Measurements from ENCODE around the gene TBX2.

DNA sequence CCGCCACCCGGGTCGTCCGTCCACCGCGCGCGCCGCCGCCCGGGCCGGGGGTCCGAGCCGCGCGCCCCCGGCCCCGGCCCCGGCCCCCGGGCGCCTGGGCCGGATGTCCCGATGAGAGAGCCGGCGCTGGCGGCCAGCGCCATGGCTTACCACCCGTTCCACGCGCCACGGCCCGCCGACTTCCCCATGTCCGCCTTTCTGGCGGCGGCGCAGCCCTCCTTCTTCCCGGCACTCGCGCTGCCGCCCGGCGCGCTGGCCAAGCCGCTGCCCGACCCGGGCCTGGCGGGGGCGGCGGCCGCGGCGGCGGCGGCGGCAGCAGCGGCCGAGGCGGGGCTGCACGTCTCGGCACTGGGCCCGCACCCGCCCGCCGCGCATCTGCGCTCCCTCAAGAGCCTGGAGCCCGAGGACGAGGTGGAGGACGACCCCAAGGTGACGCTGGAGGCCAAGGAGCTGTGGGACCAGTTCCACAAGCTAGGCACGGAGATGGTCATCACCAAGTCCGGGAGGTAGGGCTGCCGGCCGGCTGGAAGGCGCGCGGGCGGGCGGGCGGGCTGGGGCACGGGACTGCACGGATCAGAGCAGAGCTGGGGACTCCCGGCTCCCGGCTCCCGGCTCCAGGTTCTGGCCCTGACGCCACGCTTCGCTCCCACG, 548 bp downstream of the TBX2 start:
- TF ChIP-seq, protein P1, sequence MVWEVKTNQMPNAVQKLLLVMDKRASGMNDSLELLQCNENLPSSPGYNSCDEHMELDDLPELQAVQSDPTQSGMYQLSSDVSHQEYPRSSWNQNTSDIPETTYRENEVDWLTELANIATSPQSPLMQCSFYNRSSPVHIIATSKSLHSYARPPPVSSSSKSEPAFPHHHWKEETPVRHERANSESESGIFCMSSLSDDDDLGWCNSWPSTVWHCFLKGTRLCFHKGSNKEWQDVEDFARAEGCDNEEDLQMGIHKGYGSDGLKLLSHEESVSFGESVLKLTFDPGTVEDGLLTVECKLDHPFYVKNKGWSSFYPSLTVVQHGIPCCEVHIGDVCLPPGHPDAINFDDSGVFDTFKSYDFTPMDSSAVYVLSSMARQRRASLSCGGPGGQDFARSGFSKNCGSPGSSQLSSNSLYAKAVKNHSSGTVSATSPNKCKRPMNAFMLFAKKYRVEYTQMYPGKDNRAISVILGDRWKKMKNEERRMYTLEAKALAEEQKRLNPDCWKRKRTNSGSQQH (CRISPR knock-in tag; IDR thresholded peaks at IDR 0.05; ENCODE audit: low read depth), result no peak
- TF ChIP-seq NFE2 (CRISPR knock-in tag; IDR thresholded peaks at IDR 0.05), result no peak
